Measurements from ENCODE around the gene STIM1. TPM values are rescaled to one million over a fixed set of nuclear protein-coding genes. Genes with fewer than 3 reads are reported as not detected.
"Not testable (repeated sequence)": the region's sequence is repeated elsewhere in the genome, so short reads cannot be mapped to it uniquely, and the experiment has no call there.

Gene STIM1
- total RNA-seq, 3 donors from 2014 or later, result 56.1 to 74.8 (median 72.5) TPM

- Histone ChIP-seq H3K36me3 (ENCODE audit: low read depth) (no peaks in the 10 kb centered on the region), H3K4me1 (ENCODE audit: low read depth) (no peaks in the 10 kb centered on the region), H3K9me3 (peaks cover 11% of the 10 kb centered on the region), H3K4me3 (no peak overlapping the region)
- TF ChIP-seq CTCF (IDR thresholded peaks at IDR 0.05), result no peak
- intact Hi-C loops (cut with DNase I, micrococcal nuclease), result no loop called here
- no peak for DNase-seq
- no peak for ATAC-seq
Observed at GRCh38 chr11:3995307-3995706, 139.8 kb downstream of the STIM1 start.

- no peaks in the 10 kb centered on the region for H3K36me3 ChIP-seq (ENCODE audit: low read depth)
- no peaks in the 10 kb centered on the region for H3K4me1 ChIP-seq (ENCODE audit: low read depth)
- peaks cover 11% of the 10 kb centered on the region for H3K9me3 ChIP-seq
- TF ChIP-seq CTCF (IDR thresholded peaks at IDR 0.05), result no peak
- no peak for DNase-seq
- H3K4me3 ChIP-seq, result no peak overlapping the region
- ATAC-seq, result no peak
- intact Hi-C loops (cut with DNase I, micrococcal nuclease), result no loop called here
Observed at GRCh38 chr11:3995949-3996554, 140.6 kb downstream of the STIM1 start.

GRCh38 chr11:3996651-3997050 lies 141.2 kb downstream of the STIM1 start:
- Histone ChIP-seq H3K36me3 (ENCODE audit: low read depth) (no peaks in the 10 kb centered on the region), H3K9me3 (peaks cover 11% of the 10 kb centered on the region), H3K4me3 (no peak overlapping the region), H3K4me1 (ENCODE audit: low read depth) (no peaks in the 10 kb centered on the region)
- no peak for TF ChIP-seq CTCF (IDR thresholded peaks at IDR 0.05)
- intact Hi-C loops (cut with DNase I, micrococcal nuclease), result no loop called here
- DNase-seq, result no peak
- no peak for ATAC-seq

GRCh38 chr11:4004753-4005152 lies 149.3 kb downstream of the STIM1 start:
- ATAC-seq; H3K4me3 ChIP-seq; H3K4me1 ChIP-seq (ENCODE audit: low read depth); H3K36me3 ChIP-seq (ENCODE audit: low read depth); DNase-seq; H3K9me3 ChIP-seq; intact Hi-C loops (cut with DNase I, micrococcal nuclease): not testable (repeated sequence)

- ATAC-seq, result no peak
- Histone ChIP-seq H3K4me1 (ENCODE audit: low read depth) (no peaks in the 10 kb centered on the region), H3K9me3 (peaks cover 2% of the 10 kb centered on the region), H3K36me3 (ENCODE audit: low read depth) (no peaks in the 10 kb centered on the region), H3K4me3 (no peak overlapping the region)
- TF ChIP-seq CTCF (IDR thresholded peaks at IDR 0.05), result no peak
- no peak for DNase-seq
- intact Hi-C loops (cut with DNase I, micrococcal nuclease), result no loop called here
Observed at GRCh38 chr11:4006946-4007680, 151.6 kb downstream of the STIM1 start.

- H3K36me3 ChIP-seq (ENCODE audit: low read depth), result no peaks in the 10 kb centered on the region
- no peaks in the 10 kb centered on the region for H3K4me1 ChIP-seq (ENCODE audit: low read depth)
- DNase-seq, result no peak
- no peak overlapping the region for H3K4me3 ChIP-seq
- intact Hi-C loops (cut with DNase I, micrococcal nuclease), result no loop called here
- ATAC-seq, result no peak
- no peak for TF ChIP-seq CTCF (IDR thresholded peaks at IDR 0.05)
- H3K9me3 ChIP-seq, result peaks cover 2% of the 10 kb centered on the region
Observed at GRCh38 chr11:4008116-4008515, 152.7 kb downstream of the STIM1 start.

- H3K4me3 ChIP-seq; H3K36me3 ChIP-seq (ENCODE audit: low read depth); intact Hi-C loops (cut with DNase I, micrococcal nuclease); DNase-seq; ATAC-seq; H3K4me1 ChIP-seq (ENCODE audit: low read depth); H3K9me3 ChIP-seq: not testable (repeated sequence)
Observed at GRCh38 chr11:4016602-4017001, 161.1 kb downstream of the STIM1 start.

Measured in mucosa of descending colon (tissue), 3 donors.